Fibroblast of the conjunctiva (primary cell): ENCODE data around the gene ANGPTL4.
"Not testable (repeated sequence)": the region's sequence is repeated elsewhere in the genome, so short reads cannot be mapped to it uniquely, and the experiment has no call there.

Source experiments
- DNase-seq: peaks from one replicate; pipeline ENCODE4 v3.0.0-alpha.2; 2010; ENCODE audit warnings: low read depth

The ANGPTL4 gene

DNA sequence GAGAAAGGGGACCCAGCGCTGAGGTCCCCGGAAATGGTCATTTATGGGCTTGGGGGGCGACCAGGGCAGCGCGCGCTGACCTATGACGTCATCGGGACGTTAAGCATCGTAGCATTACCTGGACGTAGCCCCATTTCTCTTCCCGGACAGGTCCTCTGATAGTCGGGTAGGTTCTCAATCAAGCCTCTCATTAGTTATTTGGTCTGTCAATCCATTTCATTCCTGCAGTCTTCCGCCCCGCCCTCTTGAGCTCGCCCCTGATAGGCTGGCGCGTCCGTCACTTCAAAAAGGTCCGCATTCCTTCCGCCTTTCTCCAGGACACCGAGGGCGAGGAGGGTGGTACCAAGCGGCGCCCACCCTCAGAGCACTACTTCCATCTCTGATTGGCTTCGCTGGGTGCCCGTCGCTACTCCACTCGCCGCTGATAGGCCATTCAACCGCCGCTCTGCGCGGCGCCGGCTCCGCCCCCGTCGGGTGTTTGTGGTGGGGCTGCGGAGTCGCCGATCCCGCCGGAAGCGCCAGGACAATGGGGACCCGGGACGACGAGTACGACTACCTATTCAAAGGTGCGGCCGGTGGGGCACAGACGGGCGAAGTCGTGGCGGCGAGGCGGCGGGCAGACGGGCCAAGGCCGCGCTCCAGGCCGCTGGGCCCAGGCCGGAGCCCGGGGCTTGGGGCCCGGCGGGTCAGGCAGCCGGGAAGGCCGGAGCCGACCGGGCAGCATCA is 26.1 kb downstream of the ANGPTL4 start, which contains the start of gene RAB11B:
Gene RAB11B (plus strand): TSS at position 470 of the 726 bp plus-strand sequence. CDS start 57 bp downstream, at position 527.
- DNase-seq, result peak; percentile 100

GRCh38 chr19:8390617-8390981 is 26.6 kb downstream of the ANGPTL4 start:
- DNase-seq, result peak; percentile 87

DNA sequence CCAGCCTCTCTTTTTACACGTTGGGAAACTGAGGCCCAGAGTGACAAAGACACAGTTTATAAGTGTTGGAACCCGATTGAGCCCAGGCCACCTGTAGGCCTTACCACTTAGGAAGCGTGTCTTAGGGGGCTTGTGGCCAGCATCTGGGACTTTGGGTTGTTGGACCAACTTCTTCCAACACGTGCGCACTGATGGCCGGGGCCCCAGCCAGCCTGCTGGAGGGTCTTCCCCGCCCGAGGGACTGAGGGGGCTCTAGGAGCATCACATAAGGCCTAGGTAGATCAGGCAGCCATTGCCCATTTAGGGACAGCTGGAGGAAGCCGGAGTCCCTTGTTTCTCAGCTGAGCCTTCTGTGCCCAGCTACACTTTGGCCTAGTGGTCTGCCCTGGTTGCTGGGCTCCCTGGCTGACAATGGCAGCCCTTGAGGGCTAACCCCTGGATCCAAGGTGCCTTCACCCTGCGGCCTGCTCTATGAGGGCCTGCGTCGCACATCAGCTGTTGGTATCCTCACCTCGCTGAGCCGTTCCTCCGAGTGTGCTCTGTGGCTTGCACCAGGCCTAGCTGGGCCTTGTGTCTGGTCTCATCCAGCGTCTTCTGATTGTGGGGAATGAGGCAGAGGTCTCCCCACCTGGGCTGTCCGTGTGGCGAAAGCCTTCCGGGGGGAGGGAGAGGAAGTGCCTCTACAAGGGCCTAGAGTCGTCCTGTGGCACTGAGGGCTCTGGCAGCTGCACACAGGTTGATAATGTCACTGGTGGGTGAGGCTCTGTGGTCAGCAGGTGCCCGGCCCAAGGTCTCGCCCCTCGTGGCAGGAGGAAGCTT is 27.5 kb downstream of the ANGPTL4 start:
- DNase-seq, result no peak

DNA sequence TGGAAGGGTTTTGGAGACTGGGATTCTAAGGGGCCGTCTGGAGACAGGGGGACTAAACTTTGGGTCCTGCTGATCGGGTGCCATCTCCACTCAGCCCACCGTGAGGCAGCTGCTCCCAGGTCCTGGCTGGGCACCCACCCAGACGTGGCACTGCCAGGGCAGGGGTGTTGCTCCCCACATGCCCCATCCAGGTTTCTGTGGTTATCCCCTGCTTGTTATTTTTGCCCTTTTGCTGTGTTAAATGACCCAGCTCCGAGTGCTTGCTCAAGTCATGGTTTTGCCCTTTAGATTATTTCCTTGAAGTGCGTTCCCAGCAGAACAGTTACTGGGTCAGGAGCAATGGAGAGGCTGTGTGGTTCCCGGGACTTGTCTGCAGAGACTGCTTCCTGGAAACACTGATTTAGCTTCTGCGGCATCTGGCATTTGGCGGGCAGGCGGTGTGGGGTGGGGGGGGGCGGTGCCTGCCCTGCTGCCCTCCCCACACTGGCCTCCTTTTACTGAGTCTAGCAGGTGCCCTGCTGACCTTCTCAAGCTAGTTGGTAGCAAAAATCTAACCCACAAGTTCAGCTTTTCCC is 28.1 kb downstream of the ANGPTL4 start:
- no peak for DNase-seq

DNA sequence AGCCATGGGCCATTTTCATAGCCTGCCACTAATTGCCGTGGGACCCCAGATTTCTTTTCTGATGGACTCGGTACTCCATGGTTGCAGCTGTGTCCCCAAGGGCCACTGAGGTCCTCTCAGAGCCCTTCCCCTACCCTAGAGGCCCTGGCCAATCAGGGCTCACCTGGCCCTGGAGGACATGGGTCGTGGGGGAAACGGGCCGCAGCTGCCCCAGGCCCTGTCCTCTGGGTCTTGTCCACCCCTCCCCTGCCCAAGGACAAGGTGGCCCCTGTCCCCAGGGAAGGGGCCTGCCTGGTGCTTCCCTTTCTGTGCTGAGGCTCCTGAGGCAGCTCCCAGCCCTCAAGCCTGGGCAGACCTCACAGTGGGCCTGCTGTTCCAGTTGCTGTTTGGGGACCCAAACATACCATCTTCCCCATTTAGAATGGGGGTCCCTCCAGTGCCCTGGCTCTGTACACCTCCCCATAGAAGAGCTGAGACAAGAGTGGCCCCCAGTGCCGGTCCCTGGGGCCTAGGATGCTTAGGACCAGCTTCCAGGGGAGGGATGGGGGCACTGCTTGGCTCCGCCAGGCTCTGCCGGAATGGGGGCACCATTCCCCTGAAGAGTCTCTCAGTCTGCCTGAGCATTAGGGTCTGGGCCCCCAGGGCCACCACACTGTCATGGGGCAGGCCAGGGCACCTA is 29.4 kb downstream of the ANGPTL4 start:
- DNase-seq, result no peak

DNA sequence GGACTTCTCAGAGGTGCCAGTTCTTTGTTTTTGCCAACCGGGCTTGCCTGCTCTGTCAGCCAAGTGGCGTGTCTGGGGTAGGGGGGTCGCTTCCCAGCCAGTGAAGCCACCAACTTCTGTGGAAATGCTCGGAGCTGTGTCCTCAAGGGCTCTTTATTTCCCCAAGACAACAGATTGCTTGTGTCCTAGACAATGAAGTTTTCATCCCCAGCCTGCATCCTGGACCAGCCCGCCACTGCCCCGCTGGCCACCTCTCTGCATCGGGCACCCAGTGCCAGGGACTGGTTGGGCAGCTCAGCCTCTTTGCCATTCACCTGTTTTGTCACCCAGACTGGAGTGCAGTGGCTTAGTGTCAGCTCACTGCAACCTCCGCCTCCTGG is 29.9 kb downstream of the ANGPTL4 start:
- no peak for DNase-seq

- DNase-seq, result no peak
Measured at GRCh38 chr19:8395621-8396082, 31.7 kb downstream of the ANGPTL4 start.

- no peak for DNase-seq
Measured at GRCh38 chr19:8396185-8396562, 32.2 kb downstream of the ANGPTL4 start.

DNA sequence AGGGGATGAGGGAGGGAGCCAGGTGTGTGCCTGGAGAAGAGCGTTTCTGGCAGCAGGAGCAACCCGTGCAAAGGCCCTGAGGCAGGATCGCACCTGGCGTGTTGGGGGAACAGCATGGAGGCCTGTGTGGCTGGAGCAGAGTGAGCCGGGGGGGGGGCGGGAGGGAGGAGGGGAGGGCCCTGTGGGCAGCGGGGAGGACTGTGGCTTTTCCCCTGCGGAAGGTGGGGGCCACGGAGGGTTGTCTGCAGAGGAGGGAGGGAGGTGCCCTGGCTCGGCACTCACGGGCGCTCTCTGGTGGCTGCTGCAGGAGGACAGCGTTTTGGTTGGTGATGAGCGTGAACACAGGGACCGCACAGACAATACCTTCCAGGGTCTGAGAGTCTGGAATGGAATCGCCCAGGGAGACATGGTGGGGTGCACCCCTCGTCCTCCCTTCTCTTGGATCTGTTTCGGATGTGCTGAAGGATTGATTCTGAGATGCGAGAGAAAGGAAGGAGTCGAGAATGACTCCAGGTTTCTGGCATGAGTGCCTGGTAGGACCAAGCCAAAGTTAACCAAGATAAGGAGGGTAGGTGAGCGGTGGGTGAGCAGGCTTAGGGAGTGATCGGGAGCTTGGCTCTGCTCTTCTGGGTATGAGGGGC is 32.7 kb downstream of the ANGPTL4 start:
- DNase-seq, result peak; percentile 22

- no peak for DNase-seq
Measured at GRCh38 chr19:8397271-8397670, 33.3 kb downstream of the ANGPTL4 start.

- DNase-seq, result no peak
Measured at GRCh38 chr19:8397746-8398310, 33.9 kb downstream of the ANGPTL4 start.

GRCh38 chr19:8398311-8398771 is 34.4 kb downstream of the ANGPTL4 start:
- no peak for DNase-seq

DNA sequence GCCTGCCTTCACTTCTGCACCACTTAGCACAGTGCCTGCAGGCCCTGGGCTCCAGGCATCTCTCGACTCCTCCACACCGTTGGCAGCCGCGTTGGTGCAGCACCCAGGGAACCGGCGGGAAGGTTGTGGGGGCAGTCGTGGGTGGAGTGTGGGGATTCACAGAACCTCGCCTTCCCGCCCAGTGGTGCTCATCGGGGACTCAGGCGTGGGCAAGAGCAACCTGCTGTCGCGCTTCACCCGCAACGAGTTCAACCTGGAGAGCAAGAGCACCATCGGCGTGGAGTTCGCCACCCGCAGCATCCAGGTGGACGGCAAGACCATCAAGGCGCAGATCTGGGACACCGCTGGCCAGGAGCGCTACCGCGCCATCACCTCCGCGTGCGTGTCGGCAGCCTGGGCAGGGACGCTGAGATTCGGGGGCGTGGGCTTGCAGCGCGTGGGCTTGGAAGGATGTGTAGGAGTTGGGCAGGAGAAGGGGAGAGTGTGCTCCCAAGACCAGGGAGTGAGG is 35.8 kb downstream of the ANGPTL4 start:
- no peak for DNase-seq

GRCh38 chr19:8401981-8402411 is 38.0 kb downstream of the ANGPTL4 start:
- DNase-seq, result no peak

DNA sequence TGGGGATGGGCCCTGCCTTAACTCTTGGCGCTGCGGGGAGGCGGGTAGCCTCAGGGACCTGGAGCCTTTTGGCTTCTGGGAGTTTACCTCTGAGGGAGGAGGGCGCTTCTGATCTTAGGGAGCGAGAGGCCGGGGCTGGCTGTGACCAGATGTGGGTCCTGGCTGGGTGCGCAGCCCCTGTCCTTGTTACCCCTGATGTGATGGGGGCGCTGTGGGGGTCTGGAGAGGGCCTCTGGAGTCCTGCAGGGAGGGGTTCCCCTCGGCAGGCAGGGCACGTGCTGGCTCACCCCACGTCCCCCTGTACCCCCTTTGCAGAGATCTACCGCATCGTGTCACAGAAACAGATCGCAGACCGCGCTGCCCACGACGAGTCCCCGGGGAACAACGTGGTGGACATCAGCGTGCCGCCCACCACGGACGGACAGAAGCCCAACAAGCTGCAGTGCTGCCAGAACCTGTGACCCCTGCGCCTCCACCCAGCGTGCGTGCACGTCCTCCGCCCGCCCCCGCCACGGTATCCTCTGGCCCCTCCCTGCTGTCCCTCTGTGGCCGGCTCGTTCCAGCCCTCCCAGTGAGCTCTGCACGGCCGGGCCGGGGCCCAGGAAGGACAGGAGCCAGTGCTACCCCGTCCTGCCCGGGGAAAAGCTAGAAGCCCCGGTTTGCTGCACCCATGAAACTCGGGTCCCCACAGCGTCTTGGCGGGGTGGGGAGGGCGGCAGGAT is 39.3 kb downstream of the ANGPTL4 start:
- DNase-seq, result no peak

GRCh38 chr19:8403820-8404109 is 39.8 kb downstream of the ANGPTL4 start:
- no peak for DNase-seq

DNA sequence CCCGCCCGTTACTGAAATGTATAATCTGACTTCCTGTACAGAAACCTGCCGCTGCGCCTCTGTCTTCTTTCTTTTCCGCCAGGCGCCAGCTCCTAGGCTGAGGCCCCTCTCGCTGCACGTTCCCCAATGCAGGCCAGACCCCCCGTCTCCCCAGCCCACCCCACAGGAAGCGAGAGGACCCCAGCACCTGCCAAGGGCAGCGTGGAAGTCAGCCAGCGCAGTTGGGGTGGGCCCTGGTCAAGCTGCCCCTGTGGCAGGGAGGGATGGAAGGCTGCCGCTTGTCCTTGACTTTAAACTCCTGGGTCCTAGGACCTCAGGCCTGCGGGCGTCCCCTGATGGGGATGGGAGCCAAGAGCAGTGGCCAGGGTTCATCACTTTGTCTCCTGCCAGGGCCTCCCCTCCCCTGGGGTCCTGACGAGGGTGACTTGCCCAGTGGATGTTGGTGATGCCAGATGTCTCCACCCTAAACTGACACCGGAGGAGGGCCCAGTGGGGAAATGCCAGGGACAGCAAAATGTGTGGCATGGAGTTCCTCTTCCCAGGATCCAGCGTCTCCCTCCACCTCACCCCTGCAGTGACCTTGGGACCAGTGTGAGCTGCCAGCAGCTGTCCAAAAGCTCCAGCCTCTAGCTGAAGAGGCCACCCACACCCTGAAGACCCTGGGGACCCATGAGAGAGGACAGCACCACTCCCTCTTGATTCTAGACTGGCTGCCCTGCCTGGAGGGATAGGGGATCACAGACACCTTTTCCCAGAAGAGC is 40.6 kb downstream of the ANGPTL4 start:
- DNase-seq, result no peak

DNA sequence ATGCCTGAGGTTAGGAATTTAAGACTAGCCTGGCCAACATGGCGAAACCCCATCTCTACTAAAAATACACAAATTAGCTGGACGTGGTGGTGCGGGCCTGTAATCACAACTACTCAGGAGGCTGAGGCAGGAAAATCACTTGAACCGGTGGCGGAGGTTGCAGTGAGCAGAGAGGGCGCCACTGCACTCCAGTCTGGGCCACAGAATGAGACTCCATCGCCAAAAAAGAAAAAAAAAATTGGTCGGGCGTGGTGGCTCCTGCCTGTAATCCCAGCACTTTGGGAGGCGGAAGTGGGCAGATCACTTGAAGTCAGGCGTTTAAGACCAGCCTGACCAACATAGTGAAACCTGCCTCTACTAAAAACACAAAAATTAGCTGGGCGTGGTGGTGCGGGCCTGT is 46.8 kb downstream of the ANGPTL4 start:
- not testable (repeated sequence) for DNase-seq

- peak; percentile 97 for DNase-seq
Measured at GRCh38 chr19:8412783-8413628, 49.1 kb downstream of the ANGPTL4 start, which contains the start of gene MARCHF2. Gene MARCHF2, plus strand, starts transcription at chr19:8413305. Its CDS starts 8,536 bp downstream, at chr19:8421841.
